GM18909 (cell line): ENCODE data around the gene NEURL1B.
A peak's percentile ranks its signal among the peaks of the same experiment; 100 is the strongest.
"Not testable (repeated sequence)": the region's sequence is repeated elsewhere in the genome, so short reads cannot be mapped to it uniquely, and the experiment has no call there.

Experiments
- ATAC-seq: cut with Tn5 transposase; IDR thresholded peaks from one replicate; pipeline ENCODE4 v1.9.1; 2021; ENCODE audit warnings: mild to moderate bottlenecking; ENCODE audit not compliant: unreplicated experiment, poor library complexity

The NEURL1B gene

DNA sequence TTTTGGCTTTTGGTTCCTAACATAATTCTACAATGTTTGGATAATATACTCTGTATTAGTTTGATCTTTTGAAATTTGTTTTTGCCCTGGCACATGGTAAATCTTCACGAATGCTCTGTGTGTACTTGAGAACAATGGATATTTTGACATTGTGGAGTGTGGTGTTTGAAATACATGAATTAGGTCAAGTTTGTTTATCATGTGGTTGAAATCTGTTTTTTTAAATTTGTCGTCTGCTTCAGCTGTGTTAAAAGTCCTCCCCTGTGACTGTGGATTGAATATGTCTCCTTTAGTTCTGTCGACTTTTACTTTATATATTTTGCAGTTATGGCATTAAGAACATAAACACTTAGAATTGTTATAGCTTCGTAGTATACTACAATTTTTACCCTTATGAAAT is 69.6 kb downstream of the NEURL1B start:
- ATAC-seq: no peak

DNA sequence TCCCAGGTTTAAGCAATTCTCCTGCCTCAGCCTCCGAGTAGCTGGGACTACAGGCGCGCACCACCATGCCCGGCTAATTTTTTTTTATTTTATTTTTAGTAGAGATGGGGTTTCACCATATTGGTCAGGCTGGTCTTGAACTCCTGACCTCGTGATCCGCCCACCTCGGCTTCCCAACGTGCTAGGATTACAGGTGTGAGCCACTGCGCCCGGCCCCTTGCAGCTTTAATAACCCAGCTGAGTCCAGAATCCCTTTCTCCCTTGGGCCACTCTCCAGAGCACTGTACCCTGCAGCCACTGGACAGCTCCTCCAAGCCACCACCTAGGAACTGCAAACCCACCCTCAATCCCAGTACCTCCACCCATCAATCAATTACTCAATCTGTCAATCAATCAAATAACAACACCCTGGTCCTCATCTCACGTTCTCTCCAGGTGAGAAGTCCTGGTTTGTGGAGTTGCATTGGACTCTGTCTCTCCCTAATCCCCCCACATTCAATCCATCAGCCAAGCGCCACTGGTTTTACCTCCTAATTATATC is 70.3 kb downstream of the NEURL1B start:
- ATAC-seq: not testable (repeated sequence)

DNA sequence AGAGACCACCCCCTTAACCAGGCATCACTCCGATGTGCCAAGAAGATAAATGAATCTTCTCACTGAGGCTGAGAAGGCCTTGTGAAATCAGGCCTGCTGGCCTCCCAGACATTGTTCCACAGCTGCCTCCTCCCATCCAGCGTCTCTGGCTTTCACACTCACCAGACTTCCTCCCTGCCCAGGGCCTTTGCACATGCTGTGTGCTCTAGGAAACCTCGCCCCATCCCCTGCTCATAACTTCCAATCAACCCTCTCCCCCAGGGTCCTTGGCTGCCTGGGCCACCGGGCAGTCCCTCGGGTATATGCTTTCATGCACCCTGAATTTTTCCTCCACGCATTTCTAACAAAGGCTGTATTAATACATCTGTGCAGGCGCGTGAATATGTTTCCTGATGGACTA is 71.5 kb downstream of the NEURL1B start:
- no peak for ATAC-seq

GRCh38 chr5:172713113-172713808 is 72.2 kb downstream of the NEURL1B start:
- no peak for ATAC-seq

- no peak for ATAC-seq
Measured at GRCh38 chr5:172713809-172714490, 72.9 kb downstream of the NEURL1B start.

- peak; percentile 66 for ATAC-seq
Measured at GRCh38 chr5:172714491-172715420, 73.7 kb downstream of the NEURL1B start.

DNA sequence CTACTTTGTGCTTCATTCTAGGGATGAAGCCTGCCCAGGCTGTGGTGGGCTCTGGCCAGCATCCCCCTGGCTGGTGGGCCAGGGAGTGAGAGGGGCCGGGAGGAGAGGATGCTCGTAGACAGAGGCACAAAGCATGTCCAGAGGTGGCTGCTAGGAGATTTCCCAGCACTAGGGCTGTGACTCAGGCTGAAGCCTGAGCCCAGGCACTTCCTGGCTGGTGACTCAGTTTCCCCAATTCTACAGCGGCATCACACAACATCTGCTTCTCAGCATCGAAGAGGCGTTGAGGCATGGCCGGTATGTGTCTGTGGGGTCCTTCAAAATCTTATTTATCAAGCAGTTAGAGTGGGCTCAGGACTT is 74.3 kb downstream of the NEURL1B start:
- no peak for ATAC-seq

GRCh38 chr5:172715931-172716682 is 75.0 kb downstream of the NEURL1B start:
- ATAC-seq: no peak

- peak; percentile 57 for ATAC-seq
Measured at GRCh38 chr5:172716796-172717313, 75.8 kb downstream of the NEURL1B start.

- no peak for ATAC-seq
Measured at GRCh38 chr5:172717481-172718195, 76.6 kb downstream of the NEURL1B start.

DNA sequence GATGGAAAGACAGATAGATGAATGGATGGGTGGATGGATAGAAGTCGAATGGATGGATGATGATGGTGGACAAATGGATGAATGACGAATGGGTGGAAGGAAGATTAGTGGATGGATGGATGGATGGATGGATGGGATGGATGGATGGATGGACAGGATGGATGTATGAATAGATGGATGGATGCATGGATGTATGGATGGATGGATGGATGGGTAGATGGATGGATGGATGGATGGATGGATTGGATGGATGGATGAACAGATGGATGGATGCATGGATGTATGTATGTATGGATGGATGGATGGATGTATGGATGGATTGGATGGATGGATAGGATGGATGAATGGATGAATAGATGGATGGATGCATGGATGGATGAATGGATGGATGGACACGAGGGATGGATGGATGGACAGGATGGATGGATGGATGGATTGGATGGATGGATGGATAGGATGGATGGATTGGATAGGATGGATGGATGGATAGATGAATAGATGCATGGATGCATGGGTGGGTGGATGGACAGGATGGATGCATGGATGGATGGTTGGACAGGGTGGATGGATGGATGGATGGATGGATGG is 77.6 kb downstream of the NEURL1B start:
- no peak for ATAC-seq

DNA sequence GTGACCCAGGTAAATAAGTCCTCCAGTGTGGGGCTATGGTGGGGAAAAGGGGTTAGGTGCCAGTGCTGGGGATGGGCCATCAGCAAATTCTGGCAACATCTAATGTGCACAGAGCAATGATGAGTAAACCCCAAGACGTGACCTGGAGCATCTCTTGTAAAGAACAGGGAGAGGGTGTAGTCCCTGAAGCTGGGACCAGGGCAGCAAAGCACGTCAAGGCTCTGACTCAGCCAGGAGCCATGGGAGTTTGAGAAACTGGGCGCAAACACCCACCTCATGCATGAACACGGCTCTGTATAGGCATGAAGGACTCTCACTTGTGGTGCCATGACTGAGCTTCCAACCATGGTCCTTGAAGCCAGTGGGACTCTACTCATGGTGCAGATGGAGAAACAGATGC is 78.1 kb downstream of the NEURL1B start:
- ATAC-seq: no peak

GRCh38 chr5:172720655-172721054 is 79.6 kb downstream of the NEURL1B start:
- no peak for ATAC-seq

GRCh38 chr5:172721455-172722326 is 80.6 kb downstream of the NEURL1B start:
- no peak for ATAC-seq

DNA sequence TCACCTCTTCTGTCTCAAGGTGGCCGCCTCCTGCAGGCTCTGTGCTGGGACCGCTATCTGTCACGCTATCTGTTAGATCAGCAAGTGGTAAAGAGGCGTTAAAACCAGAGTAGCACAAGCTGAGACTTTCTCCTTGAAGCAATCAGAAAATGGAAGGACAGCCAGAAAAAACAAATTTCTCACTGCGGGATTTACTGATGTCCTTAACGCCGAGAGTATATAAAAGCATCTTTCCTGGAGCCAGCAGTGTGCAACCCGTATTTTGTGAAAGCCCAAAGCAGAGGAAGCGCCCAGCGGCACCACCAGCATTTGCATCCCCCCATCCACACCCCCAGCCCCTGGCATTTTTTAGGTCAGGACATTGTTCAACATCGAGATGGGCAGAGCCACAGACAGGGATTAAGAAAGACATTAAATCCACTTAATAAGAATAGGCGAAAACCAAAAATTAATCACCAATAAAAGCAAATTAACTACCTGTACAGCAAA is 81.3 kb downstream of the NEURL1B start:
- ATAC-seq: no peak

DNA sequence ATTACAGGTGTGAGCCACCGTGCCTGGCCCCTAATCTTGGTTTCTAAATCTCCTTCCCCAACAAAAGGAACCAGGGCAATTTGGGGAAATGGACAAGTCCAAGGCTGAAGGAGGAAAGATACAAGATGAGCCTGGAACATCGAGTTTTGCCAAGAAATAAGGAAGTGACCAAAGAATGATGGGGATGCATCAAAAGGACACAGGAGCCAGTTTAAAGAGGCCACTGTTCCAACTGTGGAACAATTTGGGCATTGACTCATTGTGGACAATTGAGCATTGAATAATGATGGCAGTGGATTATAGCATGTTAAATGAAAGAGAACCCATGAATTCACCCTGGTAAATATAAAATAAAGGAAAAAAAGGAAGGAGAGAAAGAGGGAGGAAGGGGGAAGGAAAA is 82.4 kb downstream of the NEURL1B start:
- ATAC-seq: no peak

- ATAC-seq: no peak
Measured at GRCh38 chr5:172724242-172725183, 83.5 kb downstream of the NEURL1B start.
